Embryonic facial prominence (tissue), 1 donor: Measurements from ENCODE around the gene PAK5.

Source experiments
- DNase-seq: peaks from one replicate; pipeline ENCODE4 v3.0.0-alpha.2; 2016; ENCODE audit errors: extremely low spot score

The PAK5 gene

DNA sequence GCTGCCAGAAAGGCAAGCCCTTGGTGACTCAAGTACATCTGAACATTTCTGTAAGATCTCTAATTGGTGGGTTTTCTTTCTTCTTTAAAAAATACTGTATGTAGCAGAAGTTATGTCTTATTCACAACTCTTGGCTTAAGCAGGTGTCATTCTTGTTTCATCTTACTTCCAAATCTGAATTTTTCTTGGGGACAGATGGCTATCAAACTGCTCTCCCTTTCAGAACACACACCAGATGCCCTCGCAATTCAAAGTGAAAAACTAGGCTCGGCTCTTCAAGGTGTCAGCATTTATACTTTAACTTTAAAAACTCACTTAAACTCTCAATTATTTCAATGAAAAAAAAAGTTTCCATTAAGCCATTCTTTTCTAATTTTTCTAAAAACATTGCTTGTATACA lies 49.7 kb downstream of the PAK5 start:
- no peak for DNase-seq

DNA sequence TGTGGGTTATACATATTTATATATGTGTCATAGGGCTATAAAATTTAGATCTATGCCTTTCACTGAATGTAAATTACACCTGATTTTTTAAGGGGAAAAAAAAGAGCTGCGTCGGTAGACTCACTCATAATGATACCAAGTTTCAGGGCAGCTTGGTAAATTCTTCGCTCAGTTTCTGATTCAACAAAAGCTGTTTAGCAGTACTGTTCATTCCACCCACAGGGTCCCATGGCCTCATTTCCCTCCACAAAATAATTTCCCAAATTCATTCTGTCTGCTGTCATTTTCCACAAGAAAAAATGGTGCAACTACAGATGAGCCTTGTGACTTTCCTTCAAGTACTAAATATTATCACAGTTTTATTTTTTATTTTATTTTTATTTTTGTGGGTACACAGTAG lies 63.7 kb downstream of the PAK5 start:
- no peak for DNase-seq

DNA sequence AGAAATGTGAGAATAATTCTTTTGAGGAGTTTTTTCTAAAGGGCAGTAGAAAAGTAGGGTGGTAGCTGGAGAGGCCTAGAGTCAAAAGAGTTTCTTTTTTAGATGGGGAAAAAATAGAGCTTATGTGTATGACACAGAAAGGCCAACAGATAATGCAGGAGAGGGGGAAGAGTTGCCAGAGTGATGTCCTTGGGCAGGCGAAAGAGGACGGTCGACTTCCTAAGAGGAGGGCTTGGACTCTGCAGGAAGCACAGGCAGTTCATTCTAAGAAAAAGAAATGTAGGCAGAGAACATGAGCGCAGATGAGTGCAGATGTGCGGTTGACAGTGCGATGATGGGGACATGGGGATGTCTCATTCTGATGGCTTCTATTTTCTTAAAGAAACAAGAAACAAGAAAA lies 68.9 kb downstream of the PAK5 start:
- DNase-seq, result no peak

DNA sequence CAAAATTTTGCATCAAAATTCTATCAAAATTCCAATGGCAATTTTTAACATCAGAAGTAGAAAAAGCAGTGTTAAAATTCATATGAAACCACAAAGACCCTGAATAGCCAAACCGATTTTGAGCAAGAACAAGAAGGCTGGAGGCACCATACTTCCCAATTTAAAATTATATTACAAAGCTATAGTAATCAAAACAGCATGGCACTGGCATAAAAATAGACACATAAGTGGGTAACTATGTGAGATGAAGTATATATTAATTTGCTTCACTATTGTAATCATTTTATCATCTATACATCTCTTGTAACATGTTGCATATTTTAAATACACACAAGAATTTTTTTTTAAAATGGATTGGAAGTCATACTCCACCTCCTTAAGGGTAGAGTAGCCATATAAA lies 77.4 kb downstream of the PAK5 start:
- no peak for DNase-seq

DNA sequence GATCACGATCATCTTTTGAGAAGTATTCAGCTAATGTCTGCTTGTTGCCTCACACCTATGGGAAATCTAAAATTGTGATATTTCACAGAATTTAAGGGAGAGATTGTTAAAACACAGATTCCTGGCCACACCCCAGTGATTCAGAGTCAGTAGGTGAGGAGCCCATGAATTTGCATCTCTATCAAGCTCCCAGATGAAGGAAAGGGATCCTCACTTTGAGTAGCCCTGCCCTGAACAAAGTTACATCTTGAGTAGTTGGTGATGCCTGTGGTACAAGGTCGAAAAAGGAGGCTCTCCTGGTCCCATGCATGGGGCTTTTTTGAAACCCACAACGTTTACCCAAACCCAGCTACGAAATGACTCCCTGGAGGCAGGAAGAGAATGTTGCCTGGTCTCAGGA lies 79.5 kb downstream of the PAK5 start:
- DNase-seq, result no peak

DNA sequence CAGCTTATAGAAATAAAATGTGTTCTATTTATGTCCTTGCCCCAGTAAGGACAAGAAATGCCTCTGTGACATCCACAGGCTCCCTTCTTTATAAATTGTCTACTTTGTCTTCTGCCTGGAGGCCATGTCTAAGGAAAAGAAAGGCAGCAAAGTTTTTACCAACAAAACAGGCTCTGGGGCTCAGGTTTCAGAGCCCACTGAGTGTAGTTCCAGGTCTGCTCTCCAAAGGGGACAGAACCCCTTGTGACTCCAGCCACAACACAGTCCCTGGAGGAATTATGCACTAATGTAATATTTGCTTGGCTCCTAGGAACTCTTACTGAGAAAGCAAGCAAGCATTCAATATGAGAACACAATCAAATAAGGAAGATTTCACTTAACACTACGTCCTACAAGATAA lies 80.1 kb downstream of the PAK5 start:
- no peak for DNase-seq

DNA sequence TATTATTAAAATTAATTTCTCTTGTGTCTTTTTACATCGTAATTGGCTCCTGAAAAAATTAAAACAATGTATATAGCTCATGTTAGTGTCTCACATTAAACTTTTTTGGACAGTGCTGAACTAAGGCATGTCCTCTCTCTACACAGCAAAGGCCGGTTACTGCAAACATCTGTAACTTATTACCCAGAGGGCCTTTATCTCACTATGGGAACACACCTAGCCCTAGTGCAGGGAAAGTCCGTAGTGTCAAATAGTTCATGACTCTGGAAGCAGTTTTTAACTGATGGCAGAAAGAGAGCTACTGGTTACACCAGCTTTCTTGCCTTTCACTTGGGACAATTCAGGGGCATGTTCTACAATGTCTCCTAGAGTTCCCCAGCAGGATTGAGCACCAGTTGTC lies 82.2 kb downstream of the PAK5 start:
- no peak for DNase-seq

DNA sequence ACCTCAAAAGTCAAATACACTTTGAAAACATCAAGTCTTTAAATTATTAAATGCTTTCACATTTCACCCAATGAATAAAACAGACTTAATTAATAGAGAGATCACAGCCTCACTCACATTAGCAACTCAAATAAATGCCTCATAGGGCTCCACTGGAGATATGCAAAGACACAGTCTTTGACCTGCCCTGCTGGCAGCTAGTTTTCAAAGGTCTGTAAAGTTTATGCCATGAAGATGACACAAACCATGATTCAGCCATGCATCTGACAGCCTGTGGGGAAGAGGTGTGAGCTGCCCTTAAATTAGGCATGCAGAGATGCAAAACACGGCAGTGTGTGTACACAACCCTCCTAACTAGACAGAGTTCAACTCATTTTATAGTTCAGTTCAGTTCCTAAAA lies 83.6 kb downstream of the PAK5 start:
- DNase-seq, result no peak

DNA sequence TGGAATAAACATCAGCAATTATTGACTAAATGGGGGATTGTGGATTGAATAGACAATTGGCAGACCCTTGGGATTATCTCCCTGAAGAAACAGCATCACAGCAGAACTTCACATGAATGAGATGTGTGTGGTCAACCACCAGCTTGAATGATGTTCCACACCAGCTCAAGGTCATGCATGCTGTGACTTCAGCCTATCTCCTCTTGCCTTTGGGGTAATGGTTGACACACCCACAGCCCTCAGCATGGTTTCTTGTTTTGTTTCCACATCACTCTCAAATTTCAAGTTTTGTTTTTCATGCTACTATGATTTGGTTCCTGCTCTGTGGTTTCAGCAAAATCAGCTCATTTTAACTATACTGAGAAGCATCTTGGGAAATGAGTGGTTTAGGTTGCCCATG lies 94.3 kb downstream of the PAK5 start:
- no peak for DNase-seq

DNA sequence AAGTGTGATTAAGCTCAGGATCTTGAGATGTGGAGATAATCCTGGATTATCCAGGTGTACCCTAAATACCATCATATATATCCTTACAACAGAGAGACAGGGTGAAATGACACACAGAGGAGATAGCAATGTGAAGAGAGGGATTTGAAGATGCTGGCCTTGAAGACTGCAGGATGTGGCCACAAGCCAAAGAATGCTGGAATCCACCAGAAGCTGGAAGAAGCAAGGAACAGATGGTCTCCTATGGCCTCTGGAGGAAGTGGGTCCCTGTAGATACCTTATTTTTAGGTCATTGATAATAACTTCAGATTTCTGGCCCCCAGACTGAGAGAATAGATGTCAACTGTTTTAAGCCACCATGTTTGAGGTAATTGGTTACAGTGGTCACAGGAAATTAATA lies 95.0 kb downstream of the PAK5 start:
- DNase-seq, result no peak

DNA sequence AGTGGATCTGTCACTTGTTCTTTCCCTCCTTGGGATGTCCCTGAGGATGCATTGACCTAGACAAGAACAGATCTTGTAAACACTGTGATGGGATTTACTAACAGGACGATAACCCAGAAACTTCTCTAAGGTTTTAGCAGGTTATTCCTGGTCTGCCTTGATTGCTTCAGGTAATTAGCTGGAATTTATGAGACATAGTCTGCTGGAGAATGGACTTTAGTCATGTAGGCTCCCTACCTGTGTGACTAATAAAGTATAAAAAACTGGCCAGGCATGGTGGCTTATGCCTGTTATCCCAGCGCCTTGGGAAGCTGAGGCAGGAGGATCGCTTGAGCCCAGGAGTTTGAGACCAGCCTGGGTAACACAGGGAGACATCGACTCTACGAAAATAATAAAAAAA lies 96.1 kb downstream of the PAK5 start:
- DNase-seq, result no peak

DNA sequence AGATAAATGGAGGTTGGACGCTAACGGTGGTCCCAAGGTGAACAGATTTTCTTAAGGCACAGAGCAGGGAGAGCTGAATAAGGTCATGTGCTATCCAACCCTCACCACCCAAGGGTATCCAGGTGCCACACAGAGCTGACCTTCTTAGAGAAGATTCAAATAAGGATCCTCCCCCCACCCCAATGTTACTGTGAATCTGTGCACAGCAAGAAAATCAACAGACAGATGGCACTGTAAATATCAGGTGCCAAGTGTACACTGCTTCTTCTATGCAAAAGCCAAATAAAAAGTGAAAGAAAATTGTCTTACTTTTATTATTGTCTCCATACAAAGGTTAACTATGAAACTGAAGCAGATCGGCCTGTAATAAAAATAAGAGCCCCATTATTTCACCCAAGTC lies 96.9 kb downstream of the PAK5 start:
- DNase-seq, result no peak

DNA sequence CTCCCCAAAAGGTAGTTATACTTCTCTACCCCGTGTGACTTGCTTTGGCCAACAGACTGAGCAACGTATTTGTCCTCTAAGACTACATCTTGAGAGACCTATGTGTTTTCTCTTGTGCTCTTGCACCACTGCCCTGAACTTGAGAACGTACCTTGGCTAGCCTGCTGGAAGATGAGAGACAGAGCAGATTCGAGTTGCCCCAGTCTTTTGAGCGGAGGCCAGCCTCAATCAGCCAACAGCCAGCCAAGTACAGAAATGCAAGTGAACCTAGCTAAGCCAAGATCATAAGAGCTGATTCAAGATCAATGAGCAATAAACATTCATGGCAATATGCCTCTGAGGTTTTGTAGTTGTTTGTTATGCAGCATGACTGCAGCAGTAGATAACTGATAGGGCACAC lies 98.4 kb downstream of the PAK5 start:
- DNase-seq, result no peak

DNA sequence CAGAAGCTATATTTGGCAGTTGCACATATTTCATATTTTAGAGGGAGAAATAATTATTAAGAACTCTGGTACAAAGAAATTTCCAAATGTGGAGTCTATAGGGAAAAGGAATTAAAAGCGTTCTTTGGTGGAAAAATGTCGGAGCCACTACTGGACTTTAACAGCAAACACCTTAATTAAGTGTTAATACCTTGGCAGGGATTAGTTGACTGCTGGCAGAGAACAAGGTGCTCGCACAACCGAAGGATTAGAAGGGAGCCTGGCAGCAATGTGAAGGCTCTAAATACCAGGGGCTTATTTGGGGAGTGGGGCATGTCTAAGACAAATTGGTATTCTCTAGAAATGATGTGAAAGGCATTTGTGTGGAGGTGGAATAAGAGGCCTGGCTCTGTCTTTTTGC lies 98.9 kb downstream of the PAK5 start:
- DNase-seq, result no peak

DNA sequence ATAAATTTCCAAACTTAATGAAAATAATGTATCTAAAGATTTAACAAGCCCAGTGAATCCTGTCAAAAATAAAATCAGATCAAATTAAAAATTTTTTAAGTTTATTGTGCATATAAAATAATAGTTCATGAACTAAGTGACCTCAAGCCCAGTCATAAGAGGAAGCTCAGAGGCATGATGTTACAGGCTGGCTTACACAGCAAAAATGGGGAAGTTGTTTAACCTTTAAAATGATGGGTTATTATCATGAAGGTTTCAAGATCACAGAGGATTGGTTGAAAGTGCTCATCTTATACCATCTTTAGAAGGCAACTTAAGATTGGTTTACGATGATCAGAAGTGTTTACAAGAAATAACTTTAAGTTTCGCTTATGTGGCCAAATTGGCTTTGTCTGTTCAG lies 102.5 kb downstream of the PAK5 start:
- DNase-seq, result no peak

DNA sequence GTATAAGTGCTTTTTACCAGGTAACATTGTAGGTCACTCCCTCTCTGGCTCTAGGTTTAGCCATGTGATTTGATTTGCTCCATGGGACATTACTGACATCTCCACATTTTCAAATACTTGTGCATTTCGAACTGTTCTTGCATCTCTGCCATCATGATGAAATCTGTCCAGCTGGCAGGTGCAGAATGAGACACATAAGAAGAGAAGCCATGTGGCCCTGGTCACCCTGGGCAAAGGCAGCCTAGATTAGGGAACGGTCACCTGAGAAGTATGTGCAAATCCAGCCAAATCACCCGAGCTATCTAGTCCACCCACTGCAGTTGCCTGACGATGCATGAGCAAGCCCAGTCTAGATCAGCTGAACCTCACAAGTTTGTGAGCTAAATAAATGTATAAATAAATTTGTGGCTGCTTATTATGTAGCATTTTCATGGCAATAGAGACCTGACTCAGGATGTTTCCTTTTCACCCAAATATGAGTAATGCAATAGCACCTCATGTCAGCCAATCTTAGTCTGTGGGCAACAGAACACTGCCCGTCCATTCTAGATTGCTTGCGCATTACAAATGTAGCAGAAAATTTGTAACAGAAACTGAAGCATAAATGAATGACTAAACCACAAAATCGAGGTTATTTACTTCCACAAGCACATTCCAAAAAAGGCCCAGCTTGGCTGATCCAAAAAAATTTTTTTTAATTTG lies 115.2 kb downstream of the PAK5 start:
- DNase-seq, result no peak

DNA sequence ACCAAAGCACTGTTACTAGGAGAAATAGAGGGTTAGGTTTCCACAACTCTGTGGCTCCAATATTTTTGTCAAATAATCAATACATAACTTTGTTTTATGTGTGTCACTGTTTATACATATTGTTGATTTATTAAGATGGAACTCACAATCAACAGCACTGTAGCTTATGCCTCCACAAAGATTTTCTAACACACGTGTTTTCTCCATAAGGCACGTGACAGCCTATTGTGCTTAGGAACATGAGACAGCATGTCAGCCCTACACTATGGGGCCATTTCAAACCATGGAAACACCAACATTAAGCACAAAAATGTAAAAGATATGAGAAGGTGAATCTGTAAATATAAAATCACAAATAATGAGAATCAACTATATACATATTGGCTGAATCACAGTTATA lies 127.0 kb downstream of the PAK5 start:
- no peak for DNase-seq

DNA sequence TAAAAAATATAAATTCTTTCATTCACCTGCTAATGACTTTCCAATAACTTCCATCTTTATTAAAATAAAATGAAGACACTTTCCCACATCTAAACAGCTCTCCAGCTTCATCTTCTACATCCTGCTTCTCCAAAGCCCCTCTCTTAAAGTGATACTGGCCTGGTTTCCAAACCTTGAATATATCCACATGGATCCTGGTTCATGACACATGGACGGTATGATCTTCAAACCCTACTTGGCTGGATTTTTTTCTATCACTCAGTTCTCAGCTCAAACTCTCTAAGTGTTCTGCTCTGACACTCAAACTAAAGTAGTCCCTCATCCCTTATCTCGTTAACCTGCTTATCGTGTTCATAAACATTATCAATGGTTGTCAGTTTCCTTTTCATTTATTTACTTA lies 128.2 kb downstream of the PAK5 start:
- DNase-seq, result no peak

DNA sequence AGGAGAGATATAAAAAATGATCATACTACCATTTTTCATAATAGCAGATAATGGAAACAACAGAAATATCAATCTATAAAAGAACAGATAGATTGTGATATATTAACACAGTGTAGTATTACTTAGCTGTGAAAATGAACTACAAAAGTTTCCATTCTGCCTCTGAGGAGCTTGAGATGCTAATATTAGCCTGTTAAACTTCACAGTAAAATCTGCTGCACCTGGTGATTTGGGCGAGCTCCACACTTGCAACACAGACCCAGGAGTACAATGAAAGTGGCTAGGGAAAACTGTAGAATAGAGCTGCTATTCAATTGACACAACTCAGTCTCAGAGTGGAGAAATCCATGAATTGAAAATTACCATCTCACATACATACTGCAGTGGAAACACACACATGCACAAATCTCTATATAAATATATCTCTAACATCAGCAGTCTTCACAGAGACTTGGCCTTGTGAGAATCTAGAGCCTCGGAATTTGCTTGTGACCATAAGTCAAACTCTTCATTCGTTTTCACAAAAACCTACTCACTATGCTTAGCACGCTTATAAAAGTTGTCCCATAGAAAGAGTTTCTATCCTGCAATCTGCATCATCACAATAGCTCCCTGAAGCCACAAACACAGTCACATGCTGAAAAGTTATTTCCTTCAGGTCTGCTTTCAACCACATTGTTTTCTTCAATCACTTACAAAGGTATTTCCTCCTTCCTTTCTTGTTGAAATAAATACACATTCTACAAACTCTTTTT lies 133.0 kb downstream of the PAK5 start:
- DNase-seq, result no peak

DNA sequence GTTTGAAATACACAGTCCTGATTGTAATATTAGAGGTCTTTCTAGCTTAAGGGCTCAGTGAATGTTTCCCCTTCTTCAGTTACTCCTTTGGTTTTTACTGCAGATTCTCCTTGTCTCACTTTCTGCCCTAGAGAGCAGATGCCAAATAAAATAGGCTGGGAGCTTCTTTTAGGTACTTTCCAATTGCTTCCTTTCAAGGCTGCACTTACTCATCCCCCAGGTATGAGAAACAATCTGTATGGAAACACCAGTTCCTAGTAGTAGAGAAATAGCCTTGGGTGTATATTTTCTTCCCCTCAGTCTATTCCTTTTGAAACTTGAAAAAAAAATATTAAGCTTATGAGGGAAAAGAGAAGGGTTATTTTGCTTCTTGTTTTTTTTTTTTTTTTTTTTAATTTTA lies 139.7 kb downstream of the PAK5 start:
- DNase-seq, result no peak

DNA sequence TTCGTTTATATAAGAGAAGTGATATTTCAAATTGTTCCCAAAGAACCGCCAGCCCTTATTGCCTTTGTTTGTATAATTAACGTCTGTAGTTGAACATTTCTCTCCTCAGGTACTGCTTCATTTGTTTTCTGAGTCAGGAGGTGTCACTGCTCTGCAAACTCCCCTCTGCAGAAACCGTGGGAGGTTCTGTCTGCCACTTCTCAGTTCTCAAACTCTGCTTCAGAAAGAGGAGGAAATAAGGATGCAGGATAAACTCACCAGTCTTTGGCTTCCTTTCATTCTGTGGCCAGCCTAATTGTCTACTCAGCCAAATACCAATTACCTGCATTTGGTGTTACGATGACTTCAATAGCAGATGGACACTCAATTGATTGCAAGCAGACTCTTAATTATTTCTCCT lies 149.8 kb downstream of the PAK5 start:
- DNase-seq, result no peak

DNA sequence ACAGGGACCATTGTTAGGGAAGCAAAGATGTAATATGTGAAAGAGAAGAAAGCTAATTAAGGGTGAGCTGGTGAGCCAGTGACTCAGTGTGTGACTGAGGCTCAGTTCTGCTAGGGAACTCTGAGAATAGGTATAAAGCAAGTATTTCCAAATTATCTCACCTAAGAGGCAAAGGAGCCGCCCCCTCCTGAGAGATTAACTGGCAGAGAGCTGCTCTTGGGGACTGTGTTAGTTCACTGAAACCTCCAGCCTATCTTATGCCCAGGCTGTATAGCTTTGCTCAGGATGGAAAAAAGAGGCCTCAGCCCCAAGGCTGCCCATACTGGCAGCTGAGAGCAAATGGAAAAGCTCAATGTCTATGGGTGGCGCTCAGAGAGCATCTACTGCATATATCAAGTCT lies 152.0 kb downstream of the PAK5 start:
- DNase-seq, result no peak

DNA sequence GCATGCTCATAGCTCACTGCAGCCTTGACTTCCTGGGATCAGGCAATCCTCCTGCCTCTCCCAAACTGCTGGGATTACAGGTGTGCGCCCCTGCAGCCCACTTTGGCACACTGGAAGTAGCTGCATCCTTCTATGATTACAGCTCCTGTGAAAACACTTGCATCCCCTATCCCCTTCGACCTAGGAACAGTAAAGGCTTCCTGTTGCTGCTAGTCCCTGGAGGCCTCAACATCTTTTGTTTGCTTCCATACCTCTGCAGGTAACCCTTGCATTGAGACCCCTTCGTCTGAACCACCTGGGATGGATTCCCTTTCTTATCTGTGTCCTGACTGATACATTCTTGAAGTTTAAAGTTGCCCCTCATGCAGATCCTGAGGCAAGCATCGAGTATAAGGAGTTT lies 152.4 kb downstream of the PAK5 start:
- no peak for DNase-seq

DNA sequence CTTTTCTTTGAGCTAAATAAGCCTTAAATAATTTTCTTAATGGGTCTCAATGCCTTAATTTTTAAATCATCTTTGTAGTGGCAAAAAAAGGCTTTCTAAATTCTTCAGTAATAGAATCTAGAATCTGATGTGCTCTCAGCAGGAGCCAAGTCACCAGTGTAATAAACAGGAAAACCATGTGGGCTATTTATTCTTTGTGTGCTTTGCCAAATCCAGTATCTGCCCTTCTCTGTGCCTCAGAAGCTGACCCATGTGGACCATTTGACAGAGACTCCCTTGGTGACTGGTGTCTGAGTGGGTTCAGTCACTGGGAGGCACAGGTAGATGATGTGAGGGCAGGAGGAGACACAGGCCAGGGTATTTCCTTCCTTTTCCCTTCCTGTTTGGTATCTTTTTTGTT lies 152.9 kb downstream of the PAK5 start:
- no peak for DNase-seq
